Fibroblast of pulmonary artery (primary cell): ENCODE data around the gene ALG9.

Source experiments
- DNase-seq: peaks from one replicate; pipeline ENCODE4 v3.0.0-alpha.2; 2010; ENCODE audit warnings: low read depth
- H3K4me3 ChIP-seq: replicated peaks from 2 replicates; pipeline ENCODE4 v1.5.1; 2011; ENCODE audit warnings: low read depth, mild to moderate bottlenecking, control low read depth, low read length, moderate library complexity
- CTCF ChIP-seq: IDR thresholded peaks from 2 replicates; pipeline ENCODE4 v1.5.1; 2011; ENCODE audit warnings: mild to moderate bottlenecking, control low read depth, low read length, inconsistent platforms; ENCODE audit errors: missing control alignments

The ALG9 gene

GRCh38 chr11:111737444-111738210 is 133.8 kb downstream of the ALG9 start:
- peak; percentile 74 for DNase-seq
- TF ChIP-seq CTCF: no peak
- H3K4me3 ChIP-seq: no peak overlapping the region

- DNase-seq: no peak
- no peak for TF ChIP-seq CTCF
- no peak overlapping the region for H3K4me3 ChIP-seq
These were observed 134.5 kb downstream of the ALG9 start for GRCh38 chr11:111736621-111737443.
